H1 (cell line): ENCODE measurements around the gene DPYD.

Source experiments
- CTCF ChIP-seq, 3 experiments: IDR thresholded peaks; 1 replicate in 2 of 3; 2 replicates in 1 of 3; pipeline versions ENCODE4 v1.5.1 to v1.6.1; 2011; ENCODE audit warnings: low read length in 3 of 3, mild to moderate bottlenecking in 3 of 3, inconsistent platforms in 2 of 3, low read depth in 1 of 3, moderate library complexity in 1 of 3; ENCODE audit not compliant: insufficient read depth in 1 of 3; ENCODE audit errors: control extremely low read depth in 1 of 3
- EZH2 ChIP-seq: fragments of 200-600 bp; sonication (generic); IDR thresholded peaks from 2 replicates; pipeline ENCODE4 v1.7.1; 2012; ENCODE audit warnings: low read depth, mild to moderate bottlenecking, moderate library complexity, low read length, inconsistent platforms; ENCODE audit not compliant: severe bottlenecking
- MAX ChIP-seq: IDR thresholded peaks from 2 replicates; pipeline ENCODE4 v1.6.1; 2012; ENCODE audit warnings: inconsistent platforms

DNA sequence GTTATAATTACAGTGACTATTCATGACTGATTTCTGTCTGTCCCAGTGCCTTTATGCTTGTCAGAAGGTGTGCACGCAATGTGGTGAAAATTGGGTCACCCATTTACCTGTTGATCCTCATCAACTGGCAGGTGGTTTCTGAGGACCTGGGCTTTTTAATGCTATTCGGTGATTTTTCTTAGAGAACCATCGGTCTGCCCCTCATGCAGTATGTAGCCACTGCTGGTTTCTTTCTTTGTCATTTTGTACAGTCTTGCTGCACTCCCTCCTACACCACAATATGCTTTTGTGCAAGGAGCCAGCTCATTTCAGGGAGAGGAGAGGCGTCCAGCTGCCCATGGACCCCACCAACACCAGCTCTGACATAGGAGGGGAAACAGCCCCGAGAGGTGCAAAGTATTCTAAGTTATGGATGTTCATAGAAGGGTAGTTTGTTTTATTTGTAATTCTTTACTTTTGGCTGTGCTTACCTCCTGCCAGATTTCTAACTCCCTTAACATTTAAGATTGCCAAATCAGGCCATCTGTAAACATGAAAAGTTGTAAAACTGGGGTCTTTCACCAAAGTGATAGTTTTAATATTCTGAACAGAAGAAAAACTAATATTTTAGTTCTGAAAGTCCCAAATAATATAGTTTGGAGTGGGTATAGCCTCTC lies 873.9 kb downstream of the DPYD start:
- no peak for TF ChIP-seq MAX
- TF ChIP-seq CTCF (IDR thresholded peaks at IDR 0.05; ENCODE audit: control extremely low read depth in 1 of 3, insufficient read depth in 1 of 3, low read depth in 1 of 3, low read length in 3 of 3), result no peak
- no peak for TF ChIP-seq EZH2
